Mesenchymal stem cell (in vitro differentiated cells and primary cell): ENCODE results near the gene PNMA3.

Experiments
- DNase-seq: peaks from one replicate; pipeline ENCODE4 v3.0.0-alpha.2; 2013
- H2AFZ ChIP-seq: one replicate; pipeline ENCODE4 v1.6.1; 2013; ENCODE audit warnings: low read depth, mild to moderate bottlenecking, control low read depth, inconsistent platforms, low read length, moderate library complexity
- H2AK5ac ChIP-seq: 2 replicates; pipeline ENCODE4 v1.6.1; 2013; ENCODE audit warnings: low read length, moderate library complexity, mild to moderate bottlenecking, inconsistent platforms; ENCODE audit not compliant: severe bottlenecking
- H2BK120ac ChIP-seq: one replicate; pipeline ENCODE4 v1.6.1; 2013; ENCODE audit warnings: low read depth, mild to moderate bottlenecking, inconsistent platforms, low read length, moderate library complexity
- H2BK12ac ChIP-seq, 2 experiments: one replicate each; pipeline ENCODE4 v1.6.1; 2013; ENCODE audit warnings: inconsistent platforms in 2 of 2, low read length in 2 of 2, mild to moderate bottlenecking in 2 of 2, moderate library complexity in 2 of 2, control low read depth in 1 of 2
- H2BK15ac ChIP-seq: one replicate; pipeline ENCODE4 v1.6.1; 2013; ENCODE audit warnings: mild to moderate bottlenecking, low read depth, inconsistent platforms; ENCODE audit not compliant: poor library complexity, severe bottlenecking
- H2BK5ac ChIP-seq: 2 replicates; pipeline ENCODE4 v1.6.1; 2013; ENCODE audit warnings: low read depth, mild to moderate bottlenecking, low read length, control low read depth, inconsistent platforms; ENCODE audit not compliant: poor library complexity, severe bottlenecking
- H3K14ac ChIP-seq, 2 experiments: one replicate each; pipeline ENCODE4 v1.6.1; 2013; ENCODE audit warnings: inconsistent platforms in 2 of 2, low read length in 2 of 2, control low read depth in 1 of 2, mild to moderate bottlenecking in 1 of 2, moderate library complexity in 1 of 2
- H3K18ac ChIP-seq, 2 experiments: one replicate each; pipeline ENCODE4 v1.6.1; 2013; ENCODE audit warnings: inconsistent platforms in 2 of 2, low read length in 2 of 2, control low read depth in 1 of 2, low read depth in 1 of 2, mild to moderate bottlenecking in 1 of 2
- H3K23ac ChIP-seq, 2 experiments: one replicate each; pipeline ENCODE4 v1.6.1; 2013; ENCODE audit warnings: inconsistent platforms in 2 of 2, low read length in 2 of 2, mild to moderate bottlenecking in 2 of 2, moderate library complexity in 2 of 2, control low read depth in 1 of 2
- H3K27ac ChIP-seq: 2 replicates; pipeline ENCODE4 v1.5.1; 2013; ENCODE audit warnings: mild to moderate bottlenecking, moderate library complexity, low read length, control low read depth, inconsistent platforms; ENCODE audit not compliant: poor library complexity, severe bottlenecking
- H3K27me3 ChIP-seq, 2 experiments: 2 replicates each; pipeline versions ENCODE4 v1.6.1 to v1.7.0; 2013; ENCODE audit warnings: low read length in 2 of 2, mild to moderate bottlenecking in 2 of 2, moderate library complexity in 2 of 2, control low read depth in 1 of 2, inconsistent platforms in 1 of 2; ENCODE audit not compliant: control insufficient read depth in 1 of 2, insufficient read depth in 1 of 2
- H3K36me3 ChIP-seq, 2 experiments: 2 replicates each; pipeline versions ENCODE4 v1.6.1 to v1.7.0; 2013; ENCODE audit warnings: low read length in 2 of 2, control low read depth in 1 of 2, inconsistent platforms in 1 of 2, low read depth in 1 of 2, mild to moderate bottlenecking in 1 of 2; ENCODE audit not compliant: insufficient read depth in 2 of 2, control insufficient read depth in 1 of 2
- H3K4ac ChIP-seq, 2 experiments: one replicate each; pipeline ENCODE4 v1.6.1; 2013; ENCODE audit warnings: inconsistent platforms in 2 of 2, low read length in 2 of 2, mild to moderate bottlenecking in 2 of 2, moderate library complexity in 2 of 2, control low read depth in 1 of 2, low read depth in 1 of 2
- H3K4me1 ChIP-seq: 2 replicates; pipeline ENCODE4 v1.6.1; 2013; ENCODE audit warnings: low read depth, low read length, control low read depth; ENCODE audit not compliant: control insufficient read depth, insufficient read depth
- H3K4me2 ChIP-seq: 2 replicates; pipeline ENCODE4 v1.6.1; 2013; ENCODE audit warnings: low read length, mild to moderate bottlenecking, inconsistent platforms; ENCODE audit not compliant: poor library complexity, severe bottlenecking
- H3K4me3 ChIP-seq, 2 experiments: 2 replicates each; pipeline versions ENCODE4 v1.5.1 to v1.7.0; 2013; ENCODE audit warnings: low read length in 2 of 2, mild to moderate bottlenecking in 2 of 2, control low read depth in 1 of 2, low read depth in 1 of 2; ENCODE audit not compliant: insufficient read depth in 1 of 2
- H3K79me1 ChIP-seq: replicated peaks from 2 replicates; pipeline ENCODE4 v1.6.1; 2013; ENCODE audit warnings: mild to moderate bottlenecking, control low read depth, low read length, inconsistent platforms; ENCODE audit not compliant: poor library complexity, severe bottlenecking
- H3K9ac ChIP-seq: 2 replicates; pipeline ENCODE4 v1.7.0; 2013; ENCODE audit warnings: mild to moderate bottlenecking, low read length, moderate library complexity
- H3K9me3 ChIP-seq: 2 replicates; pipeline ENCODE4 v1.7.0; 2013; ENCODE audit warnings: mild to moderate bottlenecking, low read length; ENCODE audit not compliant: control insufficient read depth
- H4K8ac ChIP-seq: one replicate; pipeline ENCODE4 v1.6.1; 2013; ENCODE audit warnings: inconsistent platforms, mild to moderate bottlenecking, low read length, moderate library complexity
- H4K91ac ChIP-seq: one replicate; pipeline ENCODE4 v1.6.1; 2013; ENCODE audit warnings: mild to moderate bottlenecking, low read length, inconsistent platforms
- WGBS: methylation state at CpG from one replicate; pipeline ENCODE4 v1.1.7; 2013; ENCODE audit warnings: mixed read lengths; 5-methylcytosine and 5-hydroxymethylcytosine counted together

Gene PNMA3

GRCh38 chrX:153059191-153060094 is 3.2 kb downstream of the PNMA3 start:
- no peak overlapping the region for H3K4me3 ChIP-seq
- H3K27me3 ChIP-seq, result peaks cover 22 to 49% of the 10 kb centered on the region in 2 experiments
- H2BK5ac ChIP-seq, result no peak overlapping the region

GRCh38 chrX:153060095-153060445 is 3.8 kb downstream of the PNMA3 start:
- no peak overlapping the region for H4K91ac ChIP-seq
- no peak overlapping the region for H3K4ac ChIP-seq
- H3K4me2 ChIP-seq, result no peak overlapping the region
- H2BK120ac ChIP-seq, result no peak overlapping the region
- no peak overlapping the region for H3K9ac ChIP-seq
- no peak for DNase-seq
- H2BK15ac ChIP-seq, result no peak overlapping the region
- H3K4me1 ChIP-seq, result peaks cover 2% of the 10 kb centered on the region
- H2AK5ac ChIP-seq, result no peak overlapping the region
- H2BK5ac ChIP-seq, result no peak overlapping the region
- no peak overlapping the region for H4K8ac ChIP-seq
- no peak overlapping the region for H3K23ac ChIP-seq
- H3K27ac ChIP-seq, result no peak overlapping the region
- no peaks in the 10 kb centered on the region for H3K79me1 ChIP-seq
- 92% methylated on average over 2 of the region's 8 CpGs for WGBS
- H3K36me3 ChIP-seq, result no peaks in the 10 kb centered on the region
- H3K4me3 ChIP-seq, result no peak overlapping the region
- no peak overlapping the region for H3K18ac ChIP-seq
- H3K14ac ChIP-seq, result no peak overlapping the region
- no peak overlapping the region for H2BK12ac ChIP-seq
- H3K27me3 ChIP-seq, result peaks cover 19 to 43% of the 10 kb centered on the region in 2 experiments
- H2AFZ ChIP-seq, result no peak overlapping the region
- H3K9me3 ChIP-seq, result no peaks in the 10 kb centered on the region

More at GRCh38 chrX:153059191-153060094, 3.2 kb downstream of the PNMA3 start:
- Histone ChIP-seq H4K91ac (no peak overlapping the region), H3K36me3 (no peaks in the 10 kb centered on the region), H2AFZ (no peak overlapping the region), H3K9ac (no peak overlapping the region), H3K4ac (no peak overlapping the region), H2BK12ac (no peak overlapping the region), H2BK120ac (no peak overlapping the region), H3K4me2 (no peak overlapping the region), H3K14ac (no peak overlapping the region), H4K8ac (no peak overlapping the region), H2AK5ac (no peak overlapping the region), H3K23ac (no peak overlapping the region), H3K27ac (no peak overlapping the region), H3K4me1 (peaks cover 2% of the 10 kb centered on the region), H3K9me3 (no peaks in the 10 kb centered on the region), H3K18ac (no peak overlapping the region), H3K79me1 (no peaks in the 10 kb centered on the region), H2BK15ac (no peak overlapping the region)
- WGBS, result 91% methylated on average over 14 of the region's 18 CpGs
- DNase-seq, result no peak

DNA sequence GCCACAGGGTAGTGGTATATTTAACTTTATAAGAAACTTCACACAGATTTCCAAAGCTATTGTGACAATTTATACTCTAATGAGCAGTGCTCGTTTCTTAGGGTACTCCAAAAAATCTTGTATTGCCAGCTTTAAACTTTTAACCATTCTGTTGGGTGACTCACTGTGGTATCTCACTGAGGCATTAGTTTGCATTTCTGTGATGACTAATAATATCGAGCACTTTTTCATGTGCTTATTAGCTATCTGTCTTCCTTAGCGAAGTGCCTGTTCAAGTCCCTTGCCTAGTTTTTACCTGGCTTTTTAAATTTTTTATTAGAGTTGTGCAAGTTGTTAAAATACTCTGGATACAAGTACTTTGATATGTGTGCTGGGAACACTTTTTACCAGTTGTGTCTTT is 5.5 kb downstream of the PNMA3 start:
- H2AK5ac ChIP-seq, result no peak overlapping the region
- no peak overlapping the region for H4K8ac ChIP-seq
- H2AFZ ChIP-seq, result no peak overlapping the region
- H3K4me2 ChIP-seq, result no peak overlapping the region
- H2BK15ac ChIP-seq, result no peak overlapping the region
- H3K4me3 ChIP-seq, result no peak overlapping the region
- 0% methylated on average over 1 of the region's 3 CpGs for WGBS
- no peak overlapping the region for H3K27ac ChIP-seq
- no peak overlapping the region for H2BK5ac ChIP-seq
- H2BK12ac ChIP-seq, result no peak overlapping the region
- no peaks in the 10 kb centered on the region for H3K36me3 ChIP-seq
- H3K23ac ChIP-seq, result no peak overlapping the region
- DNase-seq, result peak; percentile 41
- no peak overlapping the region for H4K91ac ChIP-seq
- H3K79me1 ChIP-seq, result no peaks in the 10 kb centered on the region
- no peak overlapping the region for H3K4ac ChIP-seq
- peak overlapping the region; percentile 38 for H3K9ac ChIP-seq
- no peak overlapping the region for H3K18ac ChIP-seq
- H3K27me3 ChIP-seq, result peaks cover 13 to 40% of the 10 kb centered on the region in 2 experiments
- no peak overlapping the region for H3K14ac ChIP-seq
- H3K9me3 ChIP-seq, result no peaks in the 10 kb centered on the region
- H2BK120ac ChIP-seq, result no peak overlapping the region
- H3K4me1 ChIP-seq, result peaks cover 2% of the 10 kb centered on the region

DNA sequence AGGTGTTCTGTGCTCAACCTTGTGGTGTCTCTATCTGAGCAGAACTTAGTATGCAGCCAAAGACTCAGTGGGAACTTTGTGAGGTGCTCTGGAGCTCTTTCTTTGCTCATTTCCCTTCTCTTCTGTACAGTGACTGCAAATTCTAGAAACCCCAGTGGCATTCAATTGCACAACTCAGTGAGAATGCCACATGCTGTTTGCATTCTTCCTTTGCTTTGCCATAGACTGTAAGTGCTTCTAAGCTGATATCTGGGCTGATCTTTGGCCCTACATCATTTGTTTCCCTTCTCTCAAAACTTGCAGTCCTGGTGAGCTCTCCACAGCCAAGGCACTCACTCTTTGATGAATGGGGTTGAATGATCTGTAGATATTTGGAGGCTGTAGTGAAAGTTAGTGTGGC is 7.0 kb downstream of the PNMA3 start:
- peaks cover 2% of the 10 kb centered on the region for H3K4me1 ChIP-seq
- H3K27ac ChIP-seq, result no peak overlapping the region
- H3K18ac ChIP-seq, result no peak overlapping the region
- no peak overlapping the region for H3K23ac ChIP-seq
- no peak overlapping the region for H2BK12ac ChIP-seq
- H2BK120ac ChIP-seq, result no peak overlapping the region
- H3K9me3 ChIP-seq, result no peaks in the 10 kb centered on the region
- no peaks in the 10 kb centered on the region for H3K36me3 ChIP-seq
- H2BK15ac ChIP-seq, result no peak overlapping the region
- H3K79me1 ChIP-seq, result no peaks in the 10 kb centered on the region
- H3K14ac ChIP-seq, result no peak overlapping the region
- no peak overlapping the region for H2AK5ac ChIP-seq
- H3K4me2 ChIP-seq, result no peak overlapping the region
- H3K4ac ChIP-seq, result no peak overlapping the region
- peak; percentile 36 for DNase-seq
- H3K9ac ChIP-seq, result no peak overlapping the region
- no peak overlapping the region for H2AFZ ChIP-seq
- H4K8ac ChIP-seq, result no peak overlapping the region
- no peak overlapping the region for H4K91ac ChIP-seq
- no peak overlapping the region for H2BK5ac ChIP-seq
- no peak overlapping the region for H3K4me3 ChIP-seq
- peaks cover 0 to 25% of the 10 kb centered on the region in 2 experiments for H3K27me3 ChIP-seq
